Body of pancreas (tissue), 4 donors: Measurements from ENCODE around the gene CIAO1. TPM values are rescaled to one million over a fixed set of nuclear protein-coding genes. Genes with fewer than 3 reads are reported as not detected.
A peak's percentile ranks its signal among the peaks of the same experiment; 100 is the strongest.

ENCODE experiments used
- ATAC-seq: fragments of 150-250 bp; one replicate; pipeline ENCODE4 v1.9.1; 2016
- DNase-seq, 4 donors: peaks; one replicate each; pipeline ENCODE4 v3.0.0-alpha.2; 2019
- H3K27ac ChIP-seq, 4 donors: fragments of 200-600 bp; sonication (generic); 1 replicate in 3 of 4; 2 replicates in 1 of 4; pipeline versions ENCODE4 v1.5.1 to v1.6.1; 2016 to 2019; ENCODE audit warnings: mild to moderate bottlenecking in 1 of 4, mixed read lengths in 1 of 4, moderate library complexity in 1 of 4
- H3K27me3 ChIP-seq, 2 donors: fragments of 200-600 bp; sonication (generic); one replicate each; pipeline ENCODE4 v1.6.0; 2016; ENCODE audit warnings: mild to moderate bottlenecking in 1 of 2
- H3K36me3 ChIP-seq, 2 donors: fragments of 200-600 bp; sonication (generic); replicated peaks in 1 of 2; 2 replicates each; pipeline ENCODE4 v1.5.1; 2016; ENCODE audit warnings: low read depth in 2 of 2; ENCODE audit not compliant: insufficient read depth in 1 of 2
- H3K4me1 ChIP-seq: fragments of 200-600 bp; sonication (generic); one replicate; pipeline ENCODE4 v1.6.0; 2016
- H3K4me3 ChIP-seq, 2 donors: fragments of 200-600 bp; sonication (generic); 1 replicate in 1 of 2; 2 replicates in 1 of 2; pipeline ENCODE4 v1.5.1; 2016 to 2019
- H3K9me3 ChIP-seq, 3 donors: fragments of 200-600 bp; sonication (generic); 1 replicate in 2 of 3; 2 replicates in 1 of 3; pipeline ENCODE4 v1.5.1; 2016
- CTCF ChIP-seq, 7 experiments: fragments of 450-650 bp in 4 of 7; fragments of 200-600 bp in 3 of 7; sonication (generic) in 3 of 7; IDR thresholded peaks; one replicate each; pipeline ENCODE4 v1.5.1; 2016 to 2019; ENCODE audit warnings: antibody characterized with exemption in 7 of 7
- POLR2A ChIP-seq, 3 donors: fragments of 450-650 bp; IDR thresholded peaks; one replicate each; pipeline ENCODE4 v1.6.1; 2016; ENCODE audit warnings: antibody characterized with exemption in 3 of 3, mild to moderate bottlenecking in 2 of 3
- WGBS, 2 donors: methylation state at CpG; one replicate each; pipeline ENCODE4 v1.1.5; 2017; 5-methylcytosine and 5-hydroxymethylcytosine counted together
- intact Hi-C: fragments of 100-400 bp; cut with DNase I; formaldehyde crosslinking; loops from one replicate; pipeline ENCODE4 v1.15.1; 2023
- total RNA-seq, 2 donors: library from RNA; depleted of rRNA; stranded (reverse); fragments of >200 nt; gene quantifications; one replicate each; pipeline ENCODE4 v1.1.0, GENCODE V29; 2016

The CIAO1 gene
- total RNA-seq, 2 donors from 2014 or later = 58.1 to 92.0 TPM

GRCh38 chr2:96273763-96274162 is 7.7 kb downstream of the CIAO1 start:
- Histone ChIP-seq H3K9me3 (no peaks in the 10 kb centered on the region), H3K27ac (peak overlapping the region in 1 of 4 donors; percentile 43), H3K4me3 (no peak overlapping the region), H3K4me1 (no peaks in the 10 kb centered on the region), H3K36me3 (peaks cover 17 to 47% of the 10 kb centered on the region in 2 donors), H3K27me3 (no peaks in the 10 kb centered on the region)
- 50 to 64% methylated on average over 3 of the region's 3 CpGs for WGBS, 2 donors
- intact Hi-C loops = no loop called here
- DNase-seq = no peak
- TF ChIP-seq CTCF (IDR thresholded peaks at IDR 0.05) (no peak), POLR2A (IDR thresholded peaks at IDR 0.05) (no peak)
- no peak for ATAC-seq

- Histone ChIP-seq H3K9me3 (no peaks in the 10 kb centered on the region), H3K4me1 (no peaks in the 10 kb centered on the region), H3K27ac (peak overlapping the region in 3 of 4 donors; percentile 21 to 44 (median 33)), H3K27me3 (no peaks in the 10 kb centered on the region), H3K36me3 (peaks cover 19 to 48% of the 10 kb centered on the region in 2 donors), H3K4me3 (no peak overlapping the region)
- intact Hi-C loops = no loop called here
- DNase-seq (no peak), ATAC-seq (no peak)
- 64% methylated on average over 7 of the region's 7 CpGs for WGBS, 2 donors
- no peak for TF ChIP-seq CTCF (IDR thresholded peaks at IDR 0.05)
Observed at GRCh38 chr2:96274355-96275056, 8.5 kb downstream of the CIAO1 start.

GRCh38 chr2:96276787-96277499 is 10.9 kb downstream of the CIAO1 start:
- WGBS, 2 donors = 93% methylated on average over 16 to 21 of the region's 21 CpGs

GRCh38 chr2:96287273-96287856 is 21.3 kb downstream of the CIAO1 start:
- H3K4me3 ChIP-seq = no peak overlapping the region
- intact Hi-C loops = no loop called here
- H3K27me3 ChIP-seq = no peaks in the 10 kb centered on the region
- TF ChIP-seq CTCF (IDR thresholded peaks at IDR 0.05) (no peak), POLR2A (IDR thresholded peaks at IDR 0.05) (no peak)
- H3K9me3 ChIP-seq = no peaks in the 10 kb centered on the region
- 83 to 85% methylated on average over 5 to 6 of the region's 6 CpGs for WGBS, 2 donors
- no peak for DNase-seq
- no peaks in the 10 kb centered on the region for H3K4me1 ChIP-seq
- ATAC-seq = no peak
- no peak overlapping the region for H3K27ac ChIP-seq
- peaks cover 63 to 88% of the 10 kb centered on the region in 2 donors for H3K36me3 ChIP-seq

More at GRCh38 chr2:96276787-96277499, 10.9 kb downstream of the CIAO1 start:
- H3K4me1 ChIP-seq = no peaks in the 10 kb centered on the region
- no peak overlapping the region for H3K27ac ChIP-seq
- intact Hi-C loops = no loop called here
- ATAC-seq (no peak), DNase-seq (no peak)
- H3K27me3 ChIP-seq = no peaks in the 10 kb centered on the region
- H3K36me3 ChIP-seq = peaks cover 19 to 50% of the 10 kb centered on the region in 2 donors
- no peaks in the 10 kb centered on the region for H3K9me3 ChIP-seq
- no peak for TF ChIP-seq CTCF (IDR thresholded peaks at IDR 0.05)
- no peak for TF ChIP-seq POLR2A (IDR thresholded peaks at IDR 0.05)
- no peak overlapping the region for H3K4me3 ChIP-seq
